HG02981 (cell line): Measurements from ENCODE around the gene NECAB2.
A peak's percentile ranks its signal among the peaks of the same experiment; 100 is the strongest.

Experiments
- ATAC-seq: cut with Tn5 transposase; IDR thresholded peaks from one replicate; pipeline ENCODE4 v1.9.1; 2021; ENCODE audit warnings: mild to moderate bottlenecking, moderate library complexity; ENCODE audit not compliant: unreplicated experiment

The NECAB2 gene

DNA sequence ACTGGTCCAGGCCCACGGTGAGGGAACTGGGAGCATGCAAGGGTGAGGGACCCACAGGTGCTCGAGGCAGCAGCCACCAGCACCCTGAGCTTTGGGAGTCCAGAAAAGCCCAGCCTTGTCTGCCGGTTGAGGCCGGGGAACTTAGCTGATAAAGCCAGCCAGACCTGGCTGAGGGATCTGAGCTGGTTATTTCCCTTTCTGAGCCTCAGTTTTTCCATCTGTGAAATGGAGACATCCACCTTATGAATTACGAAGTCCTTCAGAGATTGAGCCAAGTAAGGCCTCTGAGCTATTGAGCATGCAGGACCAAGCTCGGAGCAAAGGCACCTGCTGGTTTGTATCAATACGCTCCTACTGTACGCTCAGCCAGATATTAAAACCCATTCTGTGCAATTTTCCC, 13.8 kb downstream of the NECAB2 start:
- ATAC-seq = no peak

DNA sequence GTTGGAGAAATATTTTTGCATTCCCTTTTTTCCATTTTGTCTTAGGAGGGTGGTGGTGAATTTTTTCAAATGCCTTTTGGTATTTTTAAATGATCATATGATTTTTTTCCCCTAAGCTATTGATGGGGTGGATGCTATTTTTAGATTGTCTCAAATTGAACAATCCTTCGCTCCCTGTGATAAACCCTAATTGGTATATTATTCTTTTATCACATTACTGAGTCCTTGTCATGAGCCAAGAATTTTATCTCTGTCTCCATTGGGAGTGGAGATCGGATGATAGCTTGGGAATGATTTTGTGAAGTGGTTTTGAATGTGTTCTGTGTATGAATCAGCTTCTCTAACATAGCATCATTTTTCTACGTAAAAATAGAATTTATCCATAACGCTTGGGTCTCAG, 15.4 kb downstream of the NECAB2 start:
- no peak for ATAC-seq

DNA sequence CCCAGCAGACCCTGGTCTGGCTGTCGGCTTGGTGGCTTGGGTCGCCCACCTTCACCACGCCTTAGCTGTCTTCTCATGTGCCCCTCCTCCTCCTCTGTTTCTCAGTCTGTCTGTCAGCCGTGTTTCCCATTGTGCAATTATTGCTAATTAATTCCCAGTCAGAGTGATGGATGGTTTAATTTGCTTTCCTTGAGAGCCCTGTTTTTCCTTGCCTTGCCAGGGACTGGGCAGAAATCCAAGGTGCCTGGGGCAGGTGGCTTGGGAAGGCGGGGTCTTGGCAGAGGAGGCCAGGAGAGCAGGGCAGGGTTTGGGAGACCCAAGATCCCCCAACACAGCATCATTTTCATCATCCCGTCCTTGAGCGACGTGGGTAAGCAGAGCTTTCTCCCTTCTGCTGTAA, 21.3 kb downstream of the NECAB2 start:
- ATAC-seq = no peak

- no peak for ATAC-seq
Observed at GRCh38 chr16:83990492-83990891, 22.4 kb downstream of the NECAB2 start.

- ATAC-seq = no peak
Observed at GRCh38 chr16:83992624-83993023, 24.6 kb downstream of the NECAB2 start.

DNA sequence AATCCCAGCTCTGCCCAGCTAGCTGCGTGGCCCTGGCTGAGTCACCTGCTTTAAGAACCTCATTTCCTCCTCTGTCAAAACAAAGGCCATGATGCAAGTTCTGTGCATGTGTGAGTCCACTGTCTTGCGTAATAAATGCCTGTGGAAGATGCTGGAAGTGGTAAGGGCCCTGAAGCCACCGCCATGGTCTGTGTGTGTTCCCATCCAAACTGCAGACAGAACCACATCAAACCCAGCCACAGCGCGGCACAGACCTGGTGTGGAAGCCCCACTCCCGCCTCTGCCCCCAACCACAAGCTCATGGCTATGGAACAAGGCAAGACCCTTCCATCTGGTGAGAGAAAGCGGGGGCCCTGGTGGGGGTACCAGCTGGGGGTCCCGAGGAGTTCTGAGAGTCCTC, 26.0 kb downstream of the NECAB2 start:
- no peak for ATAC-seq

- ATAC-seq = no peak
Observed at GRCh38 chr16:83994703-83995102, 26.7 kb downstream of the NECAB2 start.

DNA sequence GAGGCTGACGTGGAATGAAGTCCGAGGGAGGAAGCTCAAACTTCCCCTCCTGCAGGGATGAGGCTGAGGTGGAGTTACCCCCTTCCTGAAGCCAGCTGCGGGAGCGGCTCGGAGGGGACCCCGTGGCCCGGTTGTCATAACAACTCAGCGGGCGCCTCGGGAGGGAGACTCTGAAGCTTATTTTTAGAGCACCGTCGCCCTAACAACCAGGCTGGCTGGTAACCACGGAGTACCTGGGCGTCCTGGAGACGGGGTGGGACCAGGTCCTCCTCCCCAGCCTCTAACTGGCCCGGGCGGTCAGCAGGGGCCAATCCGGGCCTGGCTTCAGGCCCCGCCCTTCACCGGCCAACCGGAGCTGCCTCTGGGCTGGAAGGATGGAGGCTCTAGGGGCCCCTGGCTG, 27.7 kb downstream of the NECAB2 start:
- ATAC-seq = no peak

DNA sequence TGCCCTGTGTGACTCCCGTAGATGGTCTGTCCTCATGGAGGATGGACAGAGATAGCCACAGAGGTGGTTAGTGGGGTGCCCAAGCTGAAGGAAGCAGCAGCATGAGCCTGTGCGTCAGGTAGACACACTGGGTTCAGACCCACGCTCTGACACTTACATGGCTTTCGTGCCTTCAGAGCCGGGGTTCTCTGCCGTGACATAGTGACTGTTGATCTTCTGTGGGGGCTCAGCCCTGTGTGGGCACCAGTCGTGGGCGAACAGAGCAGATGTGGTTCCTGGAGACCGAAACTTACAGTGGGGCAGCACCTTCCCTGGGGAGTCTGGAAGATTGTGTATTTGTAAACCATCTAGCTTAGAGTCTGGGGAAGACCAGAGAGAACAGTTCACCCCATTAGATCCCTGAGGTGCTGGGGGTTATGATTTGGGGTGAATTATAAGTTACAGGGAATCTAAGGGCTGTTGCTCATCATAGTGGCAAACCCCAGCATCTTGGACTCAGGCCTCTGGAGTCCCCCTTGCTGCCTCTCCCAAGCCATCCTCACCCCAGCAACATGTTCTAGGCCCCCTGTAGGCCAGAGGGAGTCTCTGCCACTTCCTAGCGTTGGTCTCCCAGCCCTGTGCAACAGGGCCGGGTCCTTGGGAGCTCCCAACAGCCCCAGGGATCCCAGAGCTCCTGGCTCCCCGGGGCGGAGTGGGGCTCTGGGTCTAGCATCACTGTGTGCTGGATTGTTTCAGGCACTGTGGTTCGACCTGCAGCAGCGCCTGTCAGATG, 28.6 kb downstream of the NECAB2 start:
- ATAC-seq = no peak

GRCh38 chr16:83998091-83998490, 30.0 kb downstream of the NECAB2 start:
- no peak for ATAC-seq

DNA sequence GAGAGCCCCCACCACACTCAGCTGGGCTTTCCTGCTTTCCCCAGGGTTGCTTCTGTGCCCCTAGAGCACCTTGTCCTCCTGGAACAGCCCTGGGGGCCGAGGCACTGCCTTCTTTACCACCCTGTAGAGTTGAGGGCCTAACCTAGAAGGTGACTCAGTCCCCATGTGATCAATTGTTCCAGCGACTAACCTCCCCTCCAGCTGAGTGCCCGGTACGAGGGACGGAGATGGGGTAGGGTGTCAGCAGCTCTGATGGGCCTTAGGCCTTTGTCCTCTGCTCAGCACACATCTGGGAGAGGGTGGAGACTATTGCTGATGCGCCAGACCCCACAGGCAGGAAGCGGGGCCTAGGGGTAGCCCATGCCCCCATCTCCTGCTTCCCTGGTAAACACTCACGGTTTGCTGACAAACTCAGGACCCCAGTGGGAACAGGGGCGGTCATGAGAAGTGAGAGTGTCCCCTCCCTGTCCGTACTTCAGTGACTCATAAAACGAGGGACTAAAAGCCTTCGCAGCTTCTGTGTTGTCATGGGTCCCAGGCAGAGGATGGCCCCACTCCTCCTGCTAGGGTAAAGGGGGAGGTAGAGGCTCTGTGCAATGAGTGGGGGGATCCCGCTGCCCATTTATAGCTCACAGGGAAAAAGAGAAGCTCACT, 33.1 kb downstream of the NECAB2 start:
- ATAC-seq = no peak

GRCh38 chr16:84001726-84002125, 33.7 kb downstream of the NECAB2 start:
- ATAC-seq = no peak

GRCh38 chr16:84003038-84003437, 35.0 kb downstream of the NECAB2 start:
- ATAC-seq = no peak

- ATAC-seq = no peak
Observed at GRCh38 chr16:84004442-84004841, 36.4 kb downstream of the NECAB2 start.

GRCh38 chr16:84005391-84005790, 37.3 kb downstream of the NECAB2 start:
- no peak for ATAC-seq

DNA sequence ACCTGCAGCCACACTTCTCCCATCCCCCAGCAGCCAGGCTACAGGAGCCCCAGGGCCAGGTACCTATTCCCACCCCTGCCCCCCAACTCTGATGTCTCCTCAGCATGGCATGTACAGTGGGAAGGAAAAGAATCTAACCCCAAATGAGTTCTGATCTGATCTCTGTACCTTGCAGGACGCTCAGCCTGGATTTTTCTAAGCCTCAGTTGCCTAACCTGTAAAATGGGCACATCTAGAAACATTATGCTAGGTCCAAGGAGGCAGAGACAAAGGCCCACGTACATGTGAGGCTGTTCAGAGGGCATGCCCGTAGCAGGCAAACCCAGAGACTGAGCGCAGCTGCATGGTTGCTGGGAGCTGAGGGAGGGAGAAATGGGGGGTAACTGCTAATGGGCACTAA, 39.5 kb downstream of the NECAB2 start:
- ATAC-seq = no peak

DNA sequence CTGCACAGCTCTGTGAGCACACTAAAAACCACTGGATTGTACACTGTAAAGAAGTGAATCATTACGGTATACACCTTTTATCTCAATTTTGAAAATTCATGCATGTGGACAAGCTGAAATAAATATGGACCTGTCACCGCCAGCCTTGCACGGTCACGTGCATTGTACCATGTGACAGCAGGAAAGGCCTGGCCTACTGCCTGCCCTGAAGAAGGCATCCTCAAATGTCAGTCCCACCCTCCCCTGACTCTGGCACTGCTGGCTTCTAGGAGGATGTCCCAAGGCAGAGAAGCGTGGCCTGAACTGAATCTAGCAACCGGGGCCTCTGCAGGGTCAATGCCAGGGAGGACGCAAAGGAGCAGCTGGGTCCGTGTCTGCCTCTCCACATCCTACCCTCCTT, 39.9 kb downstream of the NECAB2 start:
- ATAC-seq = no peak

GRCh38 chr16:84009282-84009681, 41.2 kb downstream of the NECAB2 start:
- no peak for ATAC-seq

DNA sequence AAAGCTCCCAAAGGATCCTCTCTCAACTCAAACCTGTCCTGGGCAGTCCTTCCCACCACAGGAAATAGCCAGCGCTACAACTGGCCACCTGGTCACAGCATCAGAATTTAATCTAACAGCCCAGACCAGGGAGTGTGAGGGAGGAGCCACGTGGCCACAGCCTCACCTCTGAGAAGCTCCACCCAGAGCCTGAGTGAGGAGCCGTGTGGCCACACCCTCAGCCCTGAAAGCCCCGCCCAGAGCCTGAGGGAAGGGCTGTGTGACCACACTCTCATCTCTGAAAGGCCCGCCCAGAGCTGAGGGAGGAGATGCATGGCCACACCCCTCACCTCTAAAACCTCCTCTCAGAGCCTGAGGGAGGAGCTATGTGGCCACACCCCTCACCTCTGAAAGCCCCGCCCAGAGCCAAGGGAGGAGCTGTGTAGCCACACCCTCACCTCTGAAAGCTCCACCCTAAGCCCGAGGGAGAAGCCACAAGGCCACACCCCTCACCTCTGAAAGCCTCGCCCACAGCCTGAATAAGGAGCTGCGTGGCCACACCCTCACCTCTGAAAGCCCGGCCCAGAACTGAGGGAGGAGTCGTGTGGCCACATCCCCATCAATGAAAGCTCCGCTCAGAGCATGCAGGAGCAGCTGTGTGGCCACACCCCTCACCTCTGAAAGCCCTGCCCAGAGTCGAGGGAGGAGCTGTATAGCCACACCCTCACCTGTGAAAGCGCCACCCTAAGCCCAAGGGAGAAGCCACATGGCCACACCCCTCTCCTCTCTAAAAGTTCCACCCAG, 45.9 kb downstream of the NECAB2 start:
- ATAC-seq = peak; percentile 83

GRCh38 chr16:84014570-84015327, 46.7 kb downstream of the NECAB2 start:
- ATAC-seq = no peak

GRCh38 chr16:84015399-84015798, 47.4 kb downstream of the NECAB2 start:
- no peak for ATAC-seq
